GM18526 (cell line): ENCODE data around the gene NTSR2.

Source experiments
- POLR2A ChIP-seq: IDR thresholded peaks from 3 replicates; pipeline ENCODE4 v1.6.1; 2011; ENCODE audit not compliant: insufficient read length; ENCODE audit errors: extremely low read depth

The NTSR2 gene

DNA sequence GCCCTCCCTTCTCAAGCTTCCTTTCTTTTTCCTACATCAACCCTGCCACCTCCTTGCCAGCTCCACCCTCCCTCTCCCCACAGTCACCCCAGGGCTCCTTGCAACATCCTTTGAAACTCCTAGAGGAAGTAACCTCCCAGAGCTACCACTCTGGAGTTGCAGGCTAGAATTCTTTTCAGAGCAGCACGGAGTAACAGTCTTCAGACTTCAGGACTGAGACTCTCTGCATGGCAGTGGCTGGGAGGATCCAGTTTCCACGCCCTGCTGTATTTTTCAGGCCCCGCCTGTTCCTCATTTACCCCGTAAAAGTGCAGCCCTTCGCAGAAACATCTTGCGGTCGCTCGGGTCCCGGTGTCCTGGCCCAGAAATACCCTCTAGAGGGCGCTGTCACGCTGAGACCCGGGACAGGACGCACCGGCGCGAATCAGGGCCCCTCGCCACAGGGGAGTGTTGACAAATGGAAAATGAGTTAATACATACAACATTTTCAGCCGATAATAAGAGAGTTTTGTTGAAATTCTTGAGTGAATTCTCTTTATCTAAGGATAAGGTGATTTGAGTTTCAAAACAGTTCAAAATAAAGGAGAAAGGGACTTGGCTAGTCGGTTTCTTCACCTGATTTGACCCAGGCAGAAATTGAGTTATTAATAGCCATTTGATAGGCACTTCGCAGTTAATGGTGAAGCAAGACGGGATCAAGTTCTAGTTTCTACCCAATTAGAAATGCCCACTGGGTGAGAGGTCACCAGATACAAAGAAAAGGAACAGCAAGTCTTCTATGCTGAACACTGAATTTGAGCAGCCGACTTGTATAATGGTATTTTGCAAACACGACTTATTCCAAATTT lies 18.5 kb upstream of the NTSR2 start:
- TF ChIP-seq POLR2A = no peak

- TF ChIP-seq POLR2A = no peak
These were observed 17.7 kb upstream of the NTSR2 start for GRCh38 chr2:11687736-11688135.

DNA sequence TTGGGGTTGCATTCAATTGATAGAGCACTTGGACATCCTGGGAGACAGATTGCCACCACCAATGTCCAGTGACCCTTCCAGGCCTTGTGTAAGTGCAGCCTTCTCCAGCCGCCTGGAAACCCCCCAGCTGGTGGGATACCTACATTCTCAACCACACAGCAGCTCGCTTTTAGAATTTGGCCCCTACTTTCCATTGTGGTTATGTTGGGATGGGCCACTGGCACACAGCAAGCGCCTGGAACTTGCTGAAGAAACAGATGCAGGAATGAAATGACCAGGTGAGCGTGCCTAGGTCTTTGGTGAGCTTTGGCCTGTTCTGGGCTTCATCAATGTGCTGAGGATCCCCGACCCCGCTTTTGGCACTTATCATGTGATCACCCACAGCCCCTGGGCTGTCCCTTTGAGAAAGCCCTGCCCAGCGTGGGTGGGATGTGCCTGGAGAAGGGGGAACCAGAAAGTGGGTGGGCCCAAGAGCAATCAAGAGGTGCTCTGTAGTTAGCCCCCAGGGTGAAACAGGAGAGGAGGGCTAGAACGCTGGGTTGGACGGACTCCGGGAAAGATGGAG lies 16.0 kb upstream of the NTSR2 start:
- no peak for TF ChIP-seq POLR2A

DNA sequence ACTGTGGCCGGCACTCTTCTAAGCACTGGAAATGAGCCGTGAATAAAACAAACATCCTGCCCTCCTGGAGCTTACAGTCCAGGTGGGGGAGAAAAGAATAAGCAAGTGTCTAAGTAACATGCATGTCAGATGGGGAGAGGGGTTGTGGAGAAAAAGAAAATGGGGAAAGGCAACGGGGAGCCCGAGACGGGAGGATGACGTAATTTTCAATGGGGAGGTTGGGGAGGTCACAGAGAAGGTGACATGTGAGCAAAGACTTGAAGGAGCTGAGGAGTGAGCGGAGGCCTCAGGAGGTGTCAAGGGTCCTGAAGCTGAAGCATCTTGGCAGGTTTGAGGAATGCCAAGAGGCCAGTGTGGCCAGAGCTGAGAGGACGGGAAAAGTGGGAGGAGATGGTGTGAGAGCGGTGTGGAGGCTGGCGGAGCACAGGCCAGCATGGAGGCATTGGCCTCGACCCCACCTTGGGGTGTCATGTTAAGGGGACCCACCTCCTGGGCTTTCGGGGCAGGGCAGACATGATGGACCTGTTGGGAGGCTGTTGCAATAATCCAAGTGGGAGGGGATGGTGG lies 15.0 kb upstream of the NTSR2 start:
- TF ChIP-seq POLR2A = no peak

DNA sequence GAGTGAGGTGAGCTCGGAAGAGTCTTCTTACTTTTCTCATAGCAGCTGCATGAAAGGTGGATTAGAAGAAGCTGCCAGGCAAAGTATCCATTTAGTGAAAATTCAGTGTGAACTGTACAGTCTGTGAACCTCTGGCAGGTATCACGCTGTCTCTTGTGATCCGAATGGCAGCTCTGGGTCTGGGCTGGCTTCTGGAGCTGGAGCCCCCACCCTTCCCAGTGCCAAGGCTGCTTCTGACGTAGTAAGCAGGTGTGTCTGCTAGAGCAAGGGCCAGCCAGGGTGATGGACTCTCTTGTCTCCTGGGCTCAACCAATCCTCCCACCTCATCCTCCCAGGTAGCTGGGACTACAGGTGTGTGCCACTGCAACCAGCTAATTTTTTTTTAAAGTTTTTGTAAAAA lies 14.0 kb upstream of the NTSR2 start:
- TF ChIP-seq POLR2A = no peak

GRCh38 chr2:11683476-11683875 lies 13.5 kb upstream of the NTSR2 start:
- no peak for TF ChIP-seq POLR2A

DNA sequence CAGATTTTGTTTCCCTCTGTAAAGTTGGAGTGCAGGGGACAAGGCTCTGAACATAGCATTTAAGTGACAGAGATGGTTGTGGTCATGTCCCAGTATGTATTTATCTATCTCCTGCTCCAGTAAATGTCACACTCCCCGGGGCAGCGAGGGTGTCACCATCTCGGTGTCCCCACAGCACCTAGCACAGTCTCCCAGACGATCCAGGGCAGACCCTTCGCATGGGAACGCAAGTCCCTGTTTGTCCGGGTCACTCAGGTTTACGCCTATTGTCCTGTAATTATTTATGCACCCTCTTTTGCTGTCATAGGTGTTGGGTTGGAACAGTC lies 12.6 kb upstream of the NTSR2 start:
- no peak for TF ChIP-seq POLR2A

GRCh38 chr2:11681722-11682589 lies 12.0 kb upstream of the NTSR2 start:
- TF ChIP-seq POLR2A = no peak

DNA sequence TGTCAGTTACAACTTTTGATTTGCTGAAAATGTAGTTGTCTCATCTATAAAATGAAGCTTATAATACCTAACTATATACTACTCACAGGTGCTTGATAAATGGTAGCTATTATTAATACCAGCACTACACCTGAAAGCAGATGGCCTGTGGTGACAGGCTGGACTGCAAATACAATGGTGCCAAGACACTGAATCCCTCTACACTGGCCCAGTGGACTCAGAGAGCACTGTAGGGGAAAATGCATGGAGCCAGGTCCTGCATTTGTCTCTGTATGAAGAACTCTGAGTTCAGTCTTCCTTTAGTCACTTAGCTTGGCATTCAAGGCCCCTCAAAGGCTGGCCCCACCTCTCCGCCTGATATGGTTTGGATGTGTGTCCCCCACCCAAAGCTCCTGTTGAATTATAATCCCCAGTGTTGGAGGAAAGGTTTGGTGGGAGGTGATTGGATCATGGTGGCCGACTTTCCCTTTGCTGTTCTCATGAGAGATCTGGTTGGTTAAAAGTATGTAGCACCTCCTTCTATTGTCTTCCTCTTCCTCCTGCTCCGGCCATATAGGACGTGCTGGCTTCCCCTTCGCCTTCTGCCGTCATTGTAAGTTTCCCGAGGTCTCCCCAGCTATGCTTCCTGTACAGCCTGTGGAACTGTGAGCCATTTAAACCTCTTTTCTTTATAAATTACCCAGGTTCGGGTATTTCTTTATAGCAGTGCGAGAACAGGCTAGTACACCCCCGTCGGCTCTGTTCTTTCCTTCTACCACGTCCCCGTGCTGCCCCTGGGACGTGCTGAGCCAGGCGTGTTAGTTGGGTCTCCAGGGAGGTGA lies 11.1 kb upstream of the NTSR2 start:
- no peak for TF ChIP-seq POLR2A

DNA sequence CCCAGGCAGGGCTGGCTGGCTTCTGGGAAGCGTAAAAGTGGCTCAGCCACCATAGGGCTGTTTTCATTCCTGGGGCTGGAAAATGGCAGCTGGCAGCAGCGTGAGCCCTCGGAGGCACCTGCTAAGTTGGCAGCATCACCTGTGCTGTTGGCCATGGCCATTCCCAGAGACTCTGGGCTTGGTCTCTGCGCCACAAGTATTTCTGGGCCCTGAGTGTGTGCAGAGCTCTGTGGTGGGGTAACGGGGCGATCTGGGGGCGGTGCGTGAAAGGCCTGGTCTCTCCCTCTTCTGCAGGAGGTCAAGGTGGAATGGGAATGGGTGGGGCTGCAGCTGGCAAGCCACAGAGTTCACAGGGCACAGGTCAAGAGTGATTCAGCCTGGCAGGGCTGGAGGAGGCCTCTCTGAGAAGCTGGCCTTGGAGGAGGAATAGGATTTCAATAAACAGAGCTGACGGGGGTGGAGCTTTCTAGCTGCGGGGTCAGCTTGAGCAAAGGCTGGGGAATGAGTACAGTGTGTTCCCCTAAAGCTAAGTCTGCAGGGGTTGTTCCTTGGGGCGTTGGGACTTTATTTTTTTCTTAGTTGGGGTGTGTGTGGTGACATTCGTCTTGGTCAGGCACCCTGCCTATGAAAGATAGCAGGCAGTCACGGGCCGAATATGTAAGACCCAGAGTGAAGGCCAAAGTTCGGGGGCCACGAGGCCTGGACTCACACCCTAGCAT lies 10.3 kb upstream of the NTSR2 start:
- no peak for TF ChIP-seq POLR2A

- TF ChIP-seq POLR2A = no peak
These were observed 9.6 kb upstream of the NTSR2 start for GRCh38 chr2:11679486-11680181.

- no peak for TF ChIP-seq POLR2A
These were observed 9.0 kb upstream of the NTSR2 start for GRCh38 chr2:11679016-11679415.

- TF ChIP-seq POLR2A = no peak
These were observed 8.4 kb upstream of the NTSR2 start for GRCh38 chr2:11678306-11678960.
